NCI-H82 treated with DMSO at 0.1 percent for 48 hours (cell line): ENCODE results near the gene FAM78B.

Experiments used
- DNase-seq: peaks from one replicate; lab custom pipeline; 2025; ENCODE audit not compliant: unreplicated experiment; lab: John Stamatoyannopoulos, UW

FAM78B gene

GRCh38 chr1:166164995-166165660 lies 1.7 kb downstream of the FAM78B start:
- DNase-seq: no peak

GRCh38 chr1:166164646-166164994 lies 2.2 kb downstream of the FAM78B start:
- DNase-seq: no peak

- peak; percentile 82 for DNase-seq
These were observed 7.1 kb downstream of the FAM78B start for GRCh38 chr1:166159656-166160055.

GRCh38 chr1:166156674-166157073 lies 10.1 kb downstream of the FAM78B start:
- peak; percentile 49 for DNase-seq

- no peak for DNase-seq
These were observed 11.7 kb downstream of the FAM78B start for GRCh38 chr1:166155108-166155507.

GRCh38 chr1:166153525-166154314 lies 13.1 kb downstream of the FAM78B start:
- peak; percentile 88 for DNase-seq

GRCh38 chr1:166152978-166153377 lies 13.8 kb downstream of the FAM78B start:
- no peak for DNase-seq

- DNase-seq: no peak
These were observed 15.0 kb downstream of the FAM78B start for GRCh38 chr1:166151804-166152203.

- no peak for DNase-seq
These were observed 21.3 kb downstream of the FAM78B start for GRCh38 chr1:166145499-166145898.

- DNase-seq: no peak
These were observed 24.8 kb downstream of the FAM78B start for GRCh38 chr1:166141969-166142368.

GRCh38 chr1:166140251-166140650 lies 26.6 kb downstream of the FAM78B start:
- no peak for DNase-seq

- DNase-seq: no peak
These were observed 27.1 kb downstream of the FAM78B start for GRCh38 chr1:166139735-166140134.

GRCh38 chr1:166136699-166137401 lies 30.0 kb downstream of the FAM78B start:
- DNase-seq: no peak

GRCh38 chr1:166136222-166136621 lies 30.6 kb downstream of the FAM78B start:
- peak; percentile 25 for DNase-seq

- no peak for DNase-seq
These were observed 32.9 kb downstream of the FAM78B start for GRCh38 chr1:166133857-166134256.

- DNase-seq: no peak
These were observed 33.4 kb downstream of the FAM78B start for GRCh38 chr1:166133276-166133841.

- DNase-seq: no peak
These were observed 34.3 kb downstream of the FAM78B start for GRCh38 chr1:166132496-166132895.

GRCh38 chr1:166129006-166129405 lies 37.8 kb downstream of the FAM78B start:
- no peak for DNase-seq

- DNase-seq: no peak
These were observed 38.6 kb downstream of the FAM78B start for GRCh38 chr1:166128195-166128594.

GRCh38 chr1:166127003-166127402 lies 39.8 kb downstream of the FAM78B start:
- no peak for DNase-seq

GRCh38 chr1:166122873-166123466 lies 43.8 kb downstream of the FAM78B start:
- no peak for DNase-seq
